ENCODE data around the gene RNF130. TPM values are rescaled to one million over a fixed set of nuclear protein-coding genes. Genes with fewer than 3 reads are reported as not detected.
A peak's percentile ranks its signal among the peaks of the same experiment; 100 is the strongest.

The RNF130 gene
- total and polyA plus RNA-seq, 2 of the 13 experiments (the other 11 are each of a cell fraction or from before 2014, with no cell fraction given), result 28.2 to 28.3 TPM

DNA sequence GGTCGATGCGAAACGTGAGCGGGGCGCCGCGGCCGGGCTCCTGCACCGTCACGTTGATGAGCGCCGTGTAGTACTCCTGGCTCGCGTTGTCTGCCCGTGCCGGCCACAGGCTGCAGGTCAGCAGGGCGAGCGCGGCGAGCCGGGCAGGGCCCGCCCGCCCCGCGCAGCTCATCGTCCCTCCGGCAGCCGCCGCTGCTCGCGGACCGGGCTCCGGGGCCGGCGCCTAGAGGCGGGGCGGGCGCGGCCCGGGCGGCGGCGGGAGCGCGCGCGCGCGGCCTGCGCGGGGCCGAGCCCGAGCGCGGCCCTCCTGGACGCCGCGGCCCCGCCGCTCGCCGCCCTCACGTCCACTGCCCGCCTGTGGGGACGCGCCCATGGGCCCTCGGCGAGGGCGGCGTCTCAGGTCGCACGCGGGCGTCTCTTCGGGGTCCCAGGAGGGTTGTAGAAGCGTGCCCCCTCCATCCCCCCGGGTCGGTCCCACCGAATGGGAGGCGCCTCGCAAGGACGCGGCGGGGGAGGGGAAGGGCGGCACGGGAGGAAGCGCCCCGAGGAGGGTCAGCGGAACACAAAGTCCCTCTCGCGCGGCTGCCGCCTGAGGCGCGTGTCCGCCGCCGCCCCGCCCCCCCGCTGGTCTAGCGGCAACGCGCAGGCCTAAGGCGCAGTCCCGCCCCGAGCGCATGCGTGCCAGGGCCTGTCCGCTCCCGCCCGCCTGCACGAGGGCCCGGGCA, at the start of gene RNF130 (continued):
- TF ChIP-seq, protein P1, sequence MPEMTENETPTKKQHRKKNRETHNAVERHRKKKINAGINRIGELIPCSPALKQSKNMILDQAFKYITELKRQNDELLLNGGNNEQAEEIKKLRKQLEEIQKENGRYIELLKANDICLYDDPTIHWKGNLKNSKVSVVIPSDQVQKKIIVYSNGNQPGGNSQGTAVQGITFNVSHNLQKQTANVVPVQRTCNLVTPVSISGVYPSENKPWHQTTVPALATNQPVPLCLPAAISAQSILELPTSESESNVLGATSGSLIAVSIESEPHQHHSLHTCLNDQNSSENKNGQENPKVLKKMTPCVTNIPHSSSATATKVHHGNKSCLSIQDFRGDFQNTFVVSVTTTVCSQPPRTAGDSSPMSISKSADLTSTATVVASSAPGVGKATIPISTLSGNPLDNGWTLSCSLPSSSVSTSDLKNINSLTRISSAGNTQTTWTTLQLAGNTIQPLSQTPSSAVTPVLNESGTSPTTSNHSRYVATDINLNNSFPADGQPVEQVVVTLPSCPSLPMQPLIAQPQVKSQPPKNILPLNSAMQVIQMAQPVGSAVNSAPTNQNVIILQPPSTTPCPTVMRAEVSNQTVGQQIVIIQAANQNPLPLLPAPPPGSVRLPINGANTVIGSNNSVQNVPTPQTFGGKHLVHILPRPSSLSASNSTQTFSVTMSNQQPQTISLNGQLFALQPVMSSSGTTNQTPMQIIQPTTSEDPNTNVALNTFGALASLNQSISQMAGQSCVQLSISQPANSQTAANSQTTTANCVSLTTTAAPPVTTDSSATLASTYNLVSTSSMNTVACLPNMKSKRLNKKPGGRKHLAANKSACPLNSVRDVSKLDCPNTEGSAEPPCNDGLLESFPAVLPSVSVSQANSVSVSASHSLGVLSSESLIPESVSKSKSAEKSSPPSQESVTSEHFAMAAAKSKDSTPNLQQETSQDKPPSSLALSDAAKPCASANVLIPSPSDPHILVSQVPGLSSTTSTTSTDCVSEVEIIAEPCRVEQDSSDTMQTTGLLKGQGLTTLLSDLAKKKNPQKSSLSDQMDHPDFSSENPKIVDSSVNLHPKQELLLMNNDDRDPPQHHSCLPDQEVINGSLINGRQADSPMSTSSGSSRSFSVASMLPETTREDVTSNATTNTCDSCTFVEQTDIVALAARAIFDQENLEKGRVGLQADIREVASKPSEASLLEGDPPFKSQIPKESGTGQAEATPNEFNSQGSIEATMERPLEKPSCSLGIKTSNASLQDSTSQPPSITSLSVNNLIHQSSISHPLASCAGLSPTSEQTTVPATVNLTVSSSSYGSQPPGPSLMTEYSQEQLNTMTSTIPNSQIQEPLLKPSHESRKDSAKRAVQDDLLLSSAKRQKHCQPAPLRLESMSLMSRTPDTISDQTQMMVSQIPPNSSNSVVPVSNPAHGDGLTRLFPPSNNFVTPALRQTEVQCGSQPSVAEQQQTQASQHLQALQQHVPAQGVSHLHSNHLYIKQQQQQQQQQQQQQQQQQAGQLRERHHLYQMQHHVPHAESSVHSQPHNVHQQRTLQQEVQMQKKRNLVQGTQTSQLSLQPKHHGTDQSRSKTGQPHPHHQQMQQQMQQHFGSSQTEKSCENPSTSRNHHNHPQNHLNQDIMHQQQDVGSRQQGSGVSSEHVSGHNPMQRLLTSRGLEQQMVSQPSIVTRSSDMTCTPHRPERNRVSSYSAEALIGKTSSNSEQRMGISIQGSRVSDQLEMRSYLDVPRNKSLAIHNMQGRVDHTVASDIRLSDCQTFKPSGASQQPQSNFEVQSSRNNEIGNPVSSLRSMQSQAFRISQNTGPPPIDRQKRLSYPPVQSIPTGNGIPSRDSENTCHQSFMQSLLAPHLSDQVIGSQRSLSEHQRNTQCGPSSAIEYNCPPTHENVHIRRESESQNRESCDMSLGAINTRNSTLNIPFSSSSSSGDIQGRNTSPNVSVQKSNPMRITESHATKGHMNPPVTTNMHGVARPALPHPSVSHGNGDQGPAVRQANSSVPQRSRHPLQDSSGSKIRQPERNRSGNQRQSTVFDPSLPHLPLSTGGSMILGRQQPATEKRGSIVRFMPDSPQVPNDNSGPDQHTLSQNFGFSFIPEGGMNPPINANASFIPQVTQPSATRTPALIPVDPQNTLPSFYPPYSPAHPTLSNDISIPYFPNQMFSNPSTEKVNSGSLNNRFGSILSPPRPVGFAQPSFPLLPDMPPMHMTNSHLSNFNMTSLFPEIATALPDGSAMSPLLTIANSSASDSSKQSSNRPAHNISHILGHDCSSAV (CRISPR knock-in tag; IDR thresholded peaks at IDR 0.05; ENCODE audit: borderline replicate concordance), result peak; percentile 69; the same call in 1 of the 2 replicates
- 0 out of 2 replicates have a peak, but pooled peaks have one; percentile 55 for TF ChIP-seq ESRRA (CRISPR knock-in tag; IDR thresholded peaks at IDR 0.05; ENCODE audit: low read depth)
- peak; percentile 93 for TF ChIP-seq TEAD2 (CRISPR knock-in tag; IDR thresholded peaks at IDR 0.05)
- 0 out of 2 replicates have a peak, but pooled peaks have one; percentile 76 for TF ChIP-seq PAX8 (CRISPR knock-in tag; IDR thresholded peaks at IDR 0.05; ENCODE audit: borderline replicate concordance)
- TF ChIP-seq ZSCAN31 (CRISPR knock-in tag; IDR thresholded peaks at IDR 0.05; ENCODE audit: low read depth), result peak; percentile 97
- peak; percentile 83; the same call in 1 of the 2 replicates for TF ChIP-seq ZNF775 (CRISPR knock-in tag; IDR thresholded peaks at IDR 0.05; ENCODE audit: borderline replicate concordance)
- TF ChIP-seq, protein P2, sequence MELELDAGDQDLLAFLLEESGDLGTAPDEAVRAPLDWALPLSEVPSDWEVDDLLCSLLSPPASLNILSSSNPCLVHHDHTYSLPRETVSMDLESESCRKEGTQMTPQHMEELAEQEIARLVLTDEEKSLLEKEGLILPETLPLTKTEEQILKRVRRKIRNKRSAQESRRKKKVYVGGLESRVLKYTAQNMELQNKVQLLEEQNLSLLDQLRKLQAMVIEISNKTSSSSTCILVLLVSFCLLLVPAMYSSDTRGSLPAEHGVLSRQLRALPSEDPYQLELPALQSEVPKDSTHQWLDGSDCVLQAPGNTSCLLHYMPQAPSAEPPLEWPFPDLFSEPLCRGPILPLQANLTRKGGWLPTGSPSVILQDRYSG (CRISPR knock-in tag; IDR thresholded peaks at IDR 0.05), result peak; percentile 99
- TF ChIP-seq THYN1 (CRISPR knock-in tag; IDR thresholded peaks at IDR 0.05; ENCODE audit: borderline replicate concordance, low read depth), result no peak
- peak; percentile 98 for TF ChIP-seq ZFP36L1 (CRISPR knock-in tag; IDR thresholded peaks at IDR 0.05)
- TF ChIP-seq HOXA7 (CRISPR knock-in tag; IDR thresholded peaks at IDR 0.05), result peak; percentile 82; the same call in 1 of the 2 replicates
- no peak for TF ChIP-seq RBM39 (IDR thresholded peaks at IDR 0.05; ENCODE audit: low read depth, low read length, poor library complexity, severe bottlenecking)
- TF ChIP-seq, protein P3, sequence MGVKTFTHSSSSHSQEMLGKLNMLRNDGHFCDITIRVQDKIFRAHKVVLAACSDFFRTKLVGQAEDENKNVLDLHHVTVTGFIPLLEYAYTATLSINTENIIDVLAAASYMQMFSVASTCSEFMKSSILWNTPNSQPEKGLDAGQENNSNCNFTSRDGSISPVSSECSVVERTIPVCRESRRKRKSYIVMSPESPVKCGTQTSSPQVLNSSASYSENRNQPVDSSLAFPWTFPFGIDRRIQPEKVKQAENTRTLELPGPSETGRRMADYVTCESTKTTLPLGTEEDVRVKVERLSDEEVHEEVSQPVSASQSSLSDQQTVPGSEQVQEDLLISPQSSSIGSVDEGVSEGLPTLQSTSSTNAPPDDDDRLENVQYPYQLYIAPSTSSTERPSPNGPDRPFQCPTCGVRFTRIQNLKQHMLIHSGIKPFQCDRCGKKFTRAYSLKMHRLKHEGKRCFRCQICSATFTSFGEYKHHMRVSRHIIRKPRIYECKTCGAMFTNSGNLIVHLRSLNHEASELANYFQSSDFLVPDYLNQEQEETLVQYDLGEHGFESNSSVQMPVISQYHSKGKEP (CRISPR knock-in tag; IDR thresholded peaks at IDR 0.05), result peak; percentile 94; the same call in 1 of the 2 replicates
- TF ChIP-seq TAF1 (CRISPR knock-in tag; IDR thresholded peaks at IDR 0.05), result peak; percentile 70
- 0 out of 2 replicates have a peak, but pooled peaks have one; percentile 59 for TF ChIP-seq MEIS1 (CRISPR knock-in tag; IDR thresholded peaks at IDR 0.05; ENCODE audit: borderline replicate concordance)
- TF ChIP-seq ZNF460 (CRISPR knock-in tag; IDR thresholded peaks at IDR 0.05; ENCODE audit: borderline replicate concordance), result no peak; the same call in 1 of the 2 replicates
- no peak; the same call in 1 of the 2 replicates for TF ChIP-seq ZNF619 (CRISPR knock-in tag; IDR thresholded peaks at IDR 0.05)
